ENCODE measurements around the gene CNOT2. TPM values are rescaled to one million over a fixed set of nuclear protein-coding genes. Genes with fewer than 3 reads are reported as not detected.

The CNOT2 gene
- total and polyA plus RNA-seq, 4 donors, result 17.5 to 93.4 (median 49.0) TPM

- H3K9me3 ChIP-seq (ENCODE audit: control insufficient read depth in 4 of 4, low read length in 3 of 4), result no peaks in the 10 kb centered on the region
- WGBS, result 93% methylated on average over 6 of the region's 6 CpGs
- H3K36me3 ChIP-seq (ENCODE audit: control insufficient read depth in 4 of 4, insufficient read depth in 3 of 4, low read depth in 1 of 4, low read length in 3 of 4), result peaks cover 3 to 11% (median 8%) of the 10 kb centered on the region in 4 donors
- H3K27ac ChIP-seq (ENCODE audit: low read depth in 1 of 2, low read length in 2 of 2), result no peak overlapping the region
- DNase-seq (ENCODE audit: low spot score), result no peak
- H3K4me1 ChIP-seq (ENCODE audit: control insufficient read depth in 4 of 4, insufficient read depth in 4 of 4, low read length in 3 of 4), result no peaks in the 10 kb centered on the region
- no peak overlapping the region for H3K9ac ChIP-seq (ENCODE audit: low read depth in 1 of 2, low read length in 2 of 2)
- H3K4me3 ChIP-seq (ENCODE audit: low read depth in 1 of 3, low read length in 3 of 3), result no peak overlapping the region
- TF ChIP-seq YY1 (IDR thresholded peaks at IDR 0.05) (no peak), MAX (IDR thresholded peaks at IDR 0.05) (no peak), GABPA (IDR thresholded peaks at IDR 0.05 in 1 of 2, conservative IDR thresholded peaks at IDR 0.05 in 1 of 2) (no peak), RAD21 (IDR thresholded peaks at IDR 0.05) (no peak), FOXA1 (IDR thresholded peaks at IDR 0.05) (no peak), FOXA2 (IDR thresholded peaks at IDR 0.05) (no peak), EGR1 (IDR thresholded peaks at IDR 0.05; ENCODE audit: low read depth in 2 of 2) (no peak), SP1 (IDR thresholded peaks at IDR 0.05) (no peak), ZBTB33 (IDR thresholded peaks at IDR 0.05) (no peak), HNF4A (conservative IDR thresholded peaks at IDR 0.05) (no peak), HNF4G (IDR thresholded peaks at IDR 0.05) (no peak), RXRA (IDR thresholded peaks at IDR 0.05) (no peak), CTCF (IDR thresholded peaks at IDR 0.05; ENCODE audit: low read depth, low read length, missing input control) (no peak), NR2F2 (IDR thresholded peaks at IDR 0.05) (no peak), TAF1 (conservative IDR thresholded peaks at IDR 0.05) (no peak), JUND (IDR thresholded peaks at IDR 0.05) (no peak), ATF3 (IDR thresholded peaks at IDR 0.05) (no peak), REST (IDR thresholded peaks at IDR 0.05) (no peak)
- H3K27me3 ChIP-seq (ENCODE audit: control insufficient read depth in 4 of 4, insufficient read depth in 4 of 4, low read length in 3 of 4), result no peaks in the 10 kb centered on the region
Measured at GRCh38 chr12:70353780-70354660, 110.8 kb downstream of the CNOT2 start.

Measured in liver (tissue), 9 donors.